Measurements from ENCODE around the gene TAF4. TPM values are rescaled to one million over a fixed set of nuclear protein-coding genes. Genes with fewer than 3 reads are reported as not detected.

Gene TAF4
- total RNA-seq, 4 donors from 2014 or later = 18.9 to 93.5 (median 31.0) TPM

DNA sequence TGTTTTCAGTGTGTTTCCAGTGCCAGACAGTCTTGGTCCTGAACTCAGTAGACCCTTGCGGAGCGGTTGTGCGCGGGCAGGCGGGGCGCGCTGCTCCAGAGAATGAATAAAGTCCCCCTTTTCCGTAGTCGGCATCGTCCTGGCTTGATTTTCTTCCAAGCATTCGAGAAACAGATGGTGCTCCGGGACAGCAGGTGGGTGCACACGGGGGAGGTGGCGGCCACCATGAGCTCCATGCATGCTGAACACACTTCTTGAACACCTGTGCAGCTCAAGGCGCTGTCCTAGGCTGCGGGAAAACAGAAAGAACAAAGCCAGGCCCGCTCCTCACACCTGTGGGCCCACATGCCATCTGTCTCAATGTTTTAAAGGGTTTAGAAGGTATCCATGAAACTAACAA lies 125.2 kb downstream of the TAF4 start:
- H3K9me3 ChIP-seq = no peaks in the 10 kb centered on the region
- no peak overlapping the region for H3K4me3 ChIP-seq
- no peak overlapping the region for H3K27ac ChIP-seq
- H3K4me1 ChIP-seq = no peaks in the 10 kb centered on the region
- no peaks in the 10 kb centered on the region for H3K36me3 ChIP-seq
- DNase-seq = no peak
- no peaks in the 10 kb centered on the region for H3K27me3 ChIP-seq
- TF ChIP-seq POLR2A (IDR thresholded peaks at IDR 0.05) = no peak
- TF ChIP-seq, protein P1, sequence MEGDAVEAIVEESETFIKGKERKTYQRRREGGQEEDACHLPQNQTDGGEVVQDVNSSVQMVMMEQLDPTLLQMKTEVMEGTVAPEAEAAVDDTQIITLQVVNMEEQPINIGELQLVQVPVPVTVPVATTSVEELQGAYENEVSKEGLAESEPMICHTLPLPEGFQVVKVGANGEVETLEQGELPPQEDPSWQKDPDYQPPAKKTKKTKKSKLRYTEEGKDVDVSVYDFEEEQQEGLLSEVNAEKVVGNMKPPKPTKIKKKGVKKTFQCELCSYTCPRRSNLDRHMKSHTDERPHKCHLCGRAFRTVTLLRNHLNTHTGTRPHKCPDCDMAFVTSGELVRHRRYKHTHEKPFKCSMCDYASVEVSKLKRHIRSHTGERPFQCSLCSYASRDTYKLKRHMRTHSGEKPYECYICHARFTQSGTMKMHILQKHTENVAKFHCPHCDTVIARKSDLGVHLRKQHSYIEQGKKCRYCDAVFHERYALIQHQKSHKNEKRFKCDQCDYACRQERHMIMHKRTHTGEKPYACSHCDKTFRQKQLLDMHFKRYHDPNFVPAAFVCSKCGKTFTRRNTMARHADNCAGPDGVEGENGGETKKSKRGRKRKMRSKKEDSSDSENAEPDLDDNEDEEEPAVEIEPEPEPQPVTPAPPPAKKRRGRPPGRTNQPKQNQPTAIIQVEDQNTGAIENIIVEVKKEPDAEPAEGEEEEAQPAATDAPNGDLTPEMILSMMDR (IDR thresholded peaks at IDR 0.05) = no peak

DNA sequence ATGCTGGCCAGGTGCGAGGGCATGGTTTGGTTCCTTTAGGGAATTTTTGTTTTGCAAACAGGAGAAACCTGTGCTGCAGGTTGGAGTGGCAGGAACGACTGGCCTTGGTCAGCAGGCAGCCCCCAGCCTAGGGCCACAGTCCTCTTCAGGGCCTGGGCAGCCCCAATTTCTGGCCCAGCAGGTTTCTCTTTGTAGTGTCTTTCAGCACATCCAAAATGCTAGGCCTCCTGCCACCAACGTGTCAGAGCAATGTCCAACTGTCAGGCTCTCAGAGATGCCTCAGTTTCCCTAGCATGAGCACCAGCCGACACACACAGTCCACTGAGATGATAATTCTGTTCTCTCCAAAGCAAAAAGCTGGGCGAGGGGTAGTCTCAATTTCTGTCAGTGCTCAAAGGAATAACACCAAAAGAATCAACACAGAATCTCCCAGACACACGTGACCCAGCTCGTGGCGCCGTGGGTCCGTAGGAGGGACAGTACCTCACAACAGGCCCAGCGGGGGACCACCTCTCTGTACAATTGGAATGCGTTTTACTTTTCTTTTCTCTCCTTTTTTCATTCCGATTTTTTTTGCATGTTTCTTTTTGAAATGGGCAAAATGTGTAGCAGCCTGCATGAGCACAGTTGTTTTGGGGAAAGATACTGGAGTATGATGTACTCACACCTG lies 125.9 kb downstream of the TAF4 start:
- no peak for DNase-seq
- no peak for TF ChIP-seq POLR2A (IDR thresholded peaks at IDR 0.05)
- TF ChIP-seq, protein P1 (IDR thresholded peaks at IDR 0.05) = no peak

DNA sequence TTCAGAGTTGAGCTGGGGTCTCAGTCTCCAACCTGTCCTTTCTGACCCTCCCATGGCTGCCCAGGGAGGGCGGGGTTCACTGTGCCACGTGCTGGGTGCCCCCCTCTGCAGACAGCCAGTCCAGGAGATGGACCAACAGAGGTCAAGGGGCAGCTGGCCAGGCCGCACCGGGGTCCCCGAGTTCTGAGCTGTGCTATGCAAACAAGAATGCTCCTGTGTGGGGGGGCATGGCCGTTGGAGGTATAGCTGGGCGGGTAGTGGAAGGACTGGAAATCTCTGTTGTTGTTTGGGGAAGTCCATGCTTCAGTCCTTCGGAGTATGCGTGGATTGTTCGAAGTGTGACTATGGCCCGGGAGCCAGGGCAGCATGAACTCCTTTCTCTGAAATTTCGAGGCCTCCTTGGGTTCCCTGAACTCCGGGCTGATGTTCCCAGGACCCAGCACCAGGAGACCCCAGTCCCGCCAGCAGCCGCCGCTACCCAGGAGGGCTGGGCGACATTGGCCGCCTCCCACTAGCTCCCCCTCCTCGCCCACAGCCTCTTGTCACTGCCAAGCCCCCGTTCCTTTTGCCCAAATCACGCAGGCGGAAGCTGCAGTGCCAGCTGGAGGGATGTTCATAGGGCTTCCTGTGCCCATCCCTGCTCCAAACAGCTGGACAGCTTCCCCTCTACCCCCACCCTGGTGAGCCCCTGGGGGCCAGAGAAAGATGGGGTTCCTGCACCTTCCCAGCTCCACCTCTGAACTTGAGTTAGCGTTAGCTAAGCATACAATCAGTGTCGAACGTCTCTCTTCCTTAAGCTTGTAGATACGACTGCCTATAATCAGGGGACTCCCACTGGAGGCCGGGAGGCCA lies 126.6 kb downstream of the TAF4 start:
- no peak overlapping the region for H3K27ac ChIP-seq
- H3K9me3 ChIP-seq = no peaks in the 10 kb centered on the region
- no peak overlapping the region for H3K4me3 ChIP-seq
- H3K27me3 ChIP-seq = no peaks in the 10 kb centered on the region
- no peaks in the 10 kb centered on the region for H3K36me3 ChIP-seq
- no peaks in the 10 kb centered on the region for H3K4me1 ChIP-seq
- TF ChIP-seq, protein P1 (IDR thresholded peaks at IDR 0.05) = no peak
- TF ChIP-seq POLR2A (IDR thresholded peaks at IDR 0.05) = no peak
- DNase-seq = no peak

More for the DNA sequence above, 125.9 kb downstream of the TAF4 start:
- no peak overlapping the region for H3K4me3 ChIP-seq
- H3K36me3 ChIP-seq = no peaks in the 10 kb centered on the region
- no peaks in the 10 kb centered on the region for H3K4me1 ChIP-seq
- H3K27ac ChIP-seq = no peak overlapping the region
- H3K27me3 ChIP-seq = no peaks in the 10 kb centered on the region
- H3K9me3 ChIP-seq = no peaks in the 10 kb centered on the region

DNA sequence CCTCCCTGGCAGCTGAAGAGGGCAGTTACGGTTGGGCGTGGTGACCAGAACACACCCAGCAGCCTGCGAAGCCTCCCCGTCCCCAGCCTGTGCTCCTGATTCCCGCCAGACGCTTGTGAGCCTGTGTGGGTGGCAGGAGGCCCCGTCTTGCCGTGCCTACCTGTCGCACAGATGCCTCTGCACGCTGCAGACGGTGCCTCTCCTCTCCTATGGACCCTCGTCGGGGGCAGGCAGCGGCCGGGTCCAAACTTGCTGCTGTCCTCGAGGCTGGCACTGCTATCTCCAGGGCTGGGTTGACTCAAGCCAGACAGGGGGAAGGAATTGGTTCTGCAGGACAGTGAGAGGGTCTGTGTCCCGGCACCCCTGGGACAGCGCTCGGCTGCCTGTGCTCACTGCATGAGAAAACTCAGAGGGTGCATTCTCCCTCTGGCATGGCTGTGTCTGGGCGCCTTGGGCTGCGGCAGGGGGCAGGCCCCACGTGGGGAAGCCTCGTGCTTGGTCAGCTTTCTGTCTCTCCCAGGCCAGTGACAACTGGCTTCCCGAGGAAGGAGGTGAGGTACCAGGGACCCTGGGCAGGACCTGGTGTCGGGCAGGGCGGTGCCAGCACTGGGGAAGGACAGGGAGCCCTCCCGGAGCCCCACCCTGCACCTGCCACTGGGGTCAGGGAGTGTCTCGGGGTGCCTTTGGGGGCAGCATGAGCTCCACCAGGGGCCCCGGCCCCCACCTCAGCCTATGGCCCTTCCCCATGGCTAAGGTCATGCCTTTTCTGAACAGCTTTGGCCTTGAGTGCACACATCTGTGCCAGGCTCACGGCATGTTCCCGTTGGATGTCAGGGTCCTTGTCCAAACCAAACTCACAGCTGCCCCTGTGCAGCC lies 127.5 kb downstream of the TAF4 start:
- no peaks in the 10 kb centered on the region for H3K27me3 ChIP-seq

More for the DNA sequence above, 127.5 kb downstream of the TAF4 start:
- DNase-seq = peak in 1 of 3 donors; percentile 45
- Histone ChIP-seq H3K9me3 (no peaks in the 10 kb centered on the region), H3K36me3 (no peaks in the 10 kb centered on the region), H3K4me3 (no peak overlapping the region), H3K27ac (no peak overlapping the region), H3K4me1 (no peaks in the 10 kb centered on the region)
- TF ChIP-seq POLR2A (IDR thresholded peaks at IDR 0.05) = no peak
- TF ChIP-seq, protein P1 (IDR thresholded peaks at IDR 0.05) = no peak

Measured in Peyer's patch (tissue), 4 donors.